GM06990 (cell line): ENCODE results near the gene WDPCP.

Experiments
- DNase-seq: peaks from one replicate; pipeline ENCODE4 v3.0.0-alpha.2; 2011; ENCODE audit not compliant: insufficient read length; ENCODE audit errors: extremely low read depth
- H3K27me3 ChIP-seq: replicated peaks from 2 replicates; pipeline ENCODE4 v1.6.0; 2011; ENCODE audit warnings: low read length; ENCODE audit not compliant: control insufficient read depth, insufficient read depth
- H3K36me3 ChIP-seq: 2 replicates; pipeline ENCODE4 v1.5.1; 2011; ENCODE audit warnings: low read length; ENCODE audit not compliant: control insufficient read depth, insufficient read depth
- H3K4me3 ChIP-seq: replicated peaks from 2 replicates; pipeline ENCODE4 v1.5.1; 2011; ENCODE audit warnings: low read depth, mild to moderate bottlenecking, control low read depth, low read length
- TF ChIP-seq, protein P1 (sequence below): IDR thresholded peaks from 2 replicates; pipeline ENCODE4 v1.5.1; 2011; ENCODE audit warnings: low read length, control low read depth, mild to moderate bottlenecking, inconsistent platforms; ENCODE audit not compliant: insufficient read depth, poor library complexity, severe bottlenecking

WDPCP gene

DNA sequence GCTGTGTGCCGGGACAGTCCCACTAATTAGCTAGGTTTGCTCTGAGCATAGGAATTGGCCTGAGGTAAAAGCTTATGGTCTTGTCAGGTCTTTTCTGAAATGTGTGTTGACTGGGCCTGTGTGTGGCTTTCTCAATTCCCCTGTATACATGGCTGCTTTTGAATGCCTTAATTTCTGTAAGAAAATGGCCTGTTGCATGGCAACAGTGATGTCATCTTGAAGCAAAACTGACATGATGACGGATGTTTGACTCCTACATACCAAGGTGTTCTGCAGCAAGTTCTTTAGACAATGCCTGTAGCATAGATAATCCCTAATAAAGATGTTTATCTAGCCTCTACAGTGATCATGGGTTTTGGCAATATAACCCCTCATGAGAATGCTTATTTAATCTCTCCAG lies 339.1 kb downstream of the WDPCP start:
- H3K27me3 ChIP-seq, result no peaks in the 10 kb centered on the region
- no peak overlapping the region for H3K4me3 ChIP-seq
- no peaks in the 10 kb centered on the region for H3K36me3 ChIP-seq
- no peak for DNase-seq
- TF ChIP-seq, protein P1, sequence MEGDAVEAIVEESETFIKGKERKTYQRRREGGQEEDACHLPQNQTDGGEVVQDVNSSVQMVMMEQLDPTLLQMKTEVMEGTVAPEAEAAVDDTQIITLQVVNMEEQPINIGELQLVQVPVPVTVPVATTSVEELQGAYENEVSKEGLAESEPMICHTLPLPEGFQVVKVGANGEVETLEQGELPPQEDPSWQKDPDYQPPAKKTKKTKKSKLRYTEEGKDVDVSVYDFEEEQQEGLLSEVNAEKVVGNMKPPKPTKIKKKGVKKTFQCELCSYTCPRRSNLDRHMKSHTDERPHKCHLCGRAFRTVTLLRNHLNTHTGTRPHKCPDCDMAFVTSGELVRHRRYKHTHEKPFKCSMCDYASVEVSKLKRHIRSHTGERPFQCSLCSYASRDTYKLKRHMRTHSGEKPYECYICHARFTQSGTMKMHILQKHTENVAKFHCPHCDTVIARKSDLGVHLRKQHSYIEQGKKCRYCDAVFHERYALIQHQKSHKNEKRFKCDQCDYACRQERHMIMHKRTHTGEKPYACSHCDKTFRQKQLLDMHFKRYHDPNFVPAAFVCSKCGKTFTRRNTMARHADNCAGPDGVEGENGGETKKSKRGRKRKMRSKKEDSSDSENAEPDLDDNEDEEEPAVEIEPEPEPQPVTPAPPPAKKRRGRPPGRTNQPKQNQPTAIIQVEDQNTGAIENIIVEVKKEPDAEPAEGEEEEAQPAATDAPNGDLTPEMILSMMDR, result no peak

DNA sequence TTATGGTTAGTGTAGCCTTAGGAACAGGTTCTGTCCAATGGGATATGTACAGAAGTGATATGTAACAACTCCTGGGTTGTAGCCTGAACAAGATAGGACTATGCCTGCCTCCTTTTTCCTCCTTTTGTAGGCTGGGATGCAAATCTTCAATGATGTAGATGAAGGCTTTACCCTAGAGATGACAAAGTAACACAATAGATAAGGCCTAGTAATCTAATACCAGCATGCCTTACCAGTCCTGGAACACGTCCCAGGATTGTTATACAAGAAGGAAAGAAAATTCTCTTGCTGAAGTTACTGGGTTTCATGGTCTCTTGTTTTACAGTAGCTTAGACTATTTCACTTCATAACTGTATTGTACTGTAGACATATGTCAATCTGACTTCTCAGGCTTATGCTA lies 345.5 kb downstream of the WDPCP start:
- no peak for DNase-seq
- TF ChIP-seq, protein P1, result no peak
- H3K27me3 ChIP-seq, result no peaks in the 10 kb centered on the region
- no peak overlapping the region for H3K4me3 ChIP-seq
- no peaks in the 10 kb centered on the region for H3K36me3 ChIP-seq

DNA sequence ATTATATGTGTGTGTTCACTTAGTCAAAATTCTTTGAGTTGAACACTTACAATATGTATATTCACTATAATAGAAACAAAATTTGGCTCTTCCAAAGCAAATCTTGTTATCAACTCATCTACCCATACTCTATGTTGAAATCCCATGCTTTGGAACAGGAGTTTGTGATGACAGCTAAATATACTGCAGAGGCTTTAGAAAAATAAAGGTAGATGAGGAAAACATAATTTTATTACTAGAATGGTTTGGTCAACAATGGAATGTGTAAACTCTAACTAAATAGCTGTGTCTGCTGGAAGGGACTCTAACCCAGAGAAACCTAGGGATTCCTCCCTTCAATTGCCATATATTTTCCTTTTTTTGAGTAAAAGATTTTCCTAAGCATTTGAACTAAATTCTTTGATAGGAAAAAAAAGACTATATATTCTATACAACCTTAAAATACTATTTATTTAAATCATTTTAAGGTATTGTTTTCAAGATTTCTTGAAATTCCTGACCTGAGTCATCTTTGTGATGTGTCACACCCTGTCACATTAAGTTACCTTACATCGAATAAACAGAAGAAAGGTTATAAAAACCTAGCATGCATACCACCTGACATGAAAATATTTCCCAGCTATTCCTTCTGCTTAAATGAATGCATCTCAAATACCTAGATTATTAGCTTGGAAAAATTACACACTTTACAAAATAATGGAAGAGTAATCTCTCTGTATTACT lies 362.2 kb downstream of the WDPCP start:
- Histone ChIP-seq H3K36me3 (no peaks in the 10 kb centered on the region), H3K27me3 (no peaks in the 10 kb centered on the region), H3K4me3 (no peak overlapping the region)
- no peak for DNase-seq
- TF ChIP-seq, protein P1, result no peak

DNA sequence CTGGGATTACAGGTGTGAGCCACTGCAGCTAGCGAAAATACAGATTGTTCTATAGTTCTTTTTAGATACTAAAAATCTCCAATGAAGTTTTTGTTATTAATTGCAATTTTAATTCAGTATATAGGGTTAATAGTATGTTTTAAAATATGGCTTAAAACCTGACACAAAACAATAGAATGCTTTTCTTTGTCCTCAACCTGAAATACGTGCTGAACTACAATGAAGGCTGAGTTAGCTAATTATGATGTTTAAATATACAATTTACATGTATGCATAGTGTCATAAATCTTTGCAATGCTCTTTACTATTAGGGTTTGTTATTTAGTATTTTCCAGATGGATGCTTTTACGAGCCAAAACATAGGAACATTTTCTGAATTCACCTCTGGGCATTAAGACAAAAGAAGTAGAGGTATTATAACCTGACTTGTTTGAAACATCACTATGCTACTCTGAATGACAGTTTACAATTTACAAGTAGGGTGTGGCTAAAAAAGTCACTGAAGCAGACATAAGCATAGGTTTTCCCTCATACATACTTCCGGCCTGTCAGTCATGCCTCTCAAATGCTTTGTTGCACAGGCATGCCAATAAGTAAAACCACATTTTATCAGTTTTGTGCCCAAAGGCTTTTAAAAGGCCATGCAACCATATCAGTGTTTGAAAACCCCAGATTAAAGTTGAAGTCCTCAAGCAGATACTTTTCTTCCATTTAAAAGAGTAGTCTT lies 369.3 kb downstream of the WDPCP start:
- Histone ChIP-seq H3K36me3 (no peaks in the 10 kb centered on the region), H3K4me3 (no peak overlapping the region), H3K27me3 (no peaks in the 10 kb centered on the region)
- TF ChIP-seq, protein P1, result no peak
- peak; percentile 29 for DNase-seq

DNA sequence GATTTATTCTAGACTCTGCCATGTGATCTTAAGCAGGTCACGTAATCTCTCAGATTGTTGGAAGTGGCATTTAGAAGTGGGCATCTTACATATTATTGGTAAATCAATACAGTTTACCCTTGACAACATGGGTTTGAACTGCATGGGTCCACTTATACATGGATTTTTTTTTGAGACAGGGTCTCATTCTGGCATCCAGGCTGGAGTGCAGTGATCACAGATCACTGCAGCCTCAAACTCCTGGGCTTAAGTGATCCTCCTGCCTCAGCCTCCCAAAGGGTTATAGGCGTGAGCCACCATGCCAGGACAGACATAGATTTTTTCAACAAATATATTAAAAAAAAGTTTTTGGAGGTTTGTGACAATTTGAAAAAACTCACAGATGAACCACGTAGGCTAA lies 393.0 kb downstream of the WDPCP start:
- no peaks in the 10 kb centered on the region for H3K36me3 ChIP-seq
- no peak overlapping the region for H3K4me3 ChIP-seq
- H3K27me3 ChIP-seq, result no peaks in the 10 kb centered on the region
- TF ChIP-seq, protein P1, result no peak
- no peak for DNase-seq

DNA sequence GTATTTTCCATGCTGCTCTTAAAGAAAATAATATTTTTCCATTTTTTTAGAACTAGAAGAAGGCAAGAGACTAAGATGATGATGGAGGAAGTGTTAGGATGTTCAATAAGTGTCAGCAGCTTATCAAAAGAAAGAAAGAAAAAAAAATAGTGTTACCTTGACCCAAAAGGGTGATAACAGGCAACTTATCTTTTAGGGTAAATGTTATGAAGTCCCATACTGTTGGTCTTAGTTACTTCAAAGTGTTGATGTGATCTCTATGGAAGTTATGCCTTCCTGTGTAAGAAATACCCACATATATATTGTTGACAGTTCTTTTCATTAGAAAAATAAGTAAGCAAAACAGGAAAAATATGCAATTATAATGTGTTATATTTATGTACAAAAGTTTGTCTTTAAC lies 394.1 kb downstream of the WDPCP start:
- DNase-seq, result no peak
- Histone ChIP-seq H3K4me3 (no peak overlapping the region), H3K36me3 (no peaks in the 10 kb centered on the region), H3K27me3 (no peaks in the 10 kb centered on the region)
- TF ChIP-seq, protein P1, result no peak
